H9 (cell line): Measurements from ENCODE around the gene ZMAT5. TPM values are rescaled to one million over a fixed set of nuclear protein-coding genes. Genes with fewer than 3 reads are reported as not detected.

Source experiments
- DNase-seq: peaks from one replicate; pipeline ENCODE4 v3.0.0-alpha.2; 2017
- H2AFZ ChIP-seq: one replicate; pipeline ENCODE4 v1.6.1; 2013; ENCODE audit warnings: mild to moderate bottlenecking, low read length, control low read depth, moderate library complexity
- H2AK5ac ChIP-seq: 2 replicates; pipeline ENCODE4 v1.6.1; 2013; ENCODE audit warnings: low read length, control low read depth, mixed read lengths; ENCODE audit not compliant: insufficient read length
- H2BK120ac ChIP-seq: one replicate; pipeline ENCODE4 v1.6.1; 2013; ENCODE audit warnings: low read depth, mild to moderate bottlenecking, low read length, control low read depth, inconsistent platforms; ENCODE audit not compliant: poor library complexity, severe bottlenecking
- H2BK12ac ChIP-seq: 2 replicates; pipeline ENCODE4 v1.6.1; 2013; ENCODE audit warnings: low read length, control low read depth, mixed read lengths, low read depth; ENCODE audit not compliant: insufficient read length
- H2BK15ac ChIP-seq: 2 replicates; pipeline ENCODE4 v1.6.1; 2013; ENCODE audit warnings: low read depth, low read length, control low read depth
- H2BK20ac ChIP-seq: one replicate; pipeline ENCODE4 v1.6.1; 2013; ENCODE audit warnings: low read depth, mild to moderate bottlenecking, low read length, control low read depth, inconsistent platforms; ENCODE audit not compliant: poor library complexity, severe bottlenecking
- H2BK5ac ChIP-seq: 2 replicates; pipeline ENCODE4 v1.6.1; 2013; ENCODE audit warnings: low read length, control low read depth, mixed read lengths; ENCODE audit not compliant: insufficient read length
- H3K14ac ChIP-seq: 2 replicates; pipeline ENCODE4 v1.6.1; 2013; ENCODE audit warnings: low read length, control low read depth; ENCODE audit not compliant: insufficient read depth
- H3K18ac ChIP-seq: 2 replicates; pipeline ENCODE4 v1.6.1; 2013; ENCODE audit warnings: low read depth, mild to moderate bottlenecking, mixed read lengths, low read length, control low read depth; ENCODE audit not compliant: insufficient read length
- H3K23ac ChIP-seq: 2 replicates; pipeline ENCODE4 v1.6.1; 2013; ENCODE audit warnings: low read length, control low read depth, mixed read lengths, low read depth; ENCODE audit not compliant: insufficient read length
- H3K23me2 ChIP-seq: 2 replicates; pipeline ENCODE4 v1.6.1; 2013; ENCODE audit warnings: low read depth, mild to moderate bottlenecking, mixed read lengths, low read length, control low read depth; ENCODE audit not compliant: insufficient read length, poor library complexity, severe bottlenecking
- H3K27ac ChIP-seq: 2 replicates; pipeline ENCODE4 v1.5.1; 2013; ENCODE audit warnings: low read length, control low read depth, mixed read lengths, low read depth; ENCODE audit not compliant: insufficient read length
- H3K27me3 ChIP-seq: 2 replicates; pipeline ENCODE4 v1.6.1; 2013; ENCODE audit warnings: low read length, control low read depth, inconsistent platforms; ENCODE audit not compliant: insufficient read depth
- H3K4ac ChIP-seq: 2 replicates; pipeline ENCODE4 v1.6.1; 2013; ENCODE audit warnings: low read depth, mild to moderate bottlenecking, control low read depth, inconsistent platforms, low read length, moderate library complexity
- H3K4me1 ChIP-seq: 2 replicates; pipeline ENCODE4 v1.6.1; 2013; ENCODE audit warnings: low read length, control low read depth, inconsistent platforms; ENCODE audit not compliant: insufficient read depth
- H3K4me2 ChIP-seq: 2 replicates; pipeline ENCODE4 v1.6.1; 2013; ENCODE audit warnings: low read length, control low read depth, mixed read lengths; ENCODE audit not compliant: insufficient read length, insufficient read depth
- H3K56ac ChIP-seq: 2 replicates; pipeline ENCODE4 v1.6.1; 2013; ENCODE audit warnings: low read depth, mild to moderate bottlenecking, mixed read lengths, low read length, control low read depth; ENCODE audit not compliant: insufficient read length
- H3K79me1 ChIP-seq: 2 replicates; pipeline ENCODE4 v1.6.1; 2013; ENCODE audit warnings: low read depth, mild to moderate bottlenecking, moderate library complexity, low read length, control low read depth, inconsistent platforms; ENCODE audit not compliant: insufficient read depth, poor library complexity, severe bottlenecking
- H3K79me2 ChIP-seq: 2 replicates; pipeline ENCODE4 v1.6.1; 2013; ENCODE audit warnings: low read length, control low read depth, inconsistent platforms; ENCODE audit not compliant: insufficient read depth
- H3K9ac ChIP-seq: 2 replicates; pipeline ENCODE4 v1.6.1; 2013; ENCODE audit warnings: low read length, control low read depth, mixed read lengths; ENCODE audit not compliant: insufficient read length; ENCODE audit errors: extremely low read depth
- H3K9me3 ChIP-seq: one replicate; pipeline ENCODE4 v1.6.1; 2013; ENCODE audit warnings: low read depth, low read length, inconsistent platforms; ENCODE audit not compliant: control insufficient read depth
- H3T11ph ChIP-seq: one replicate; pipeline ENCODE4 v1.6.1; 2013; ENCODE audit warnings: mild to moderate bottlenecking, low read length, control low read depth, inconsistent platforms
- H4K20me1 ChIP-seq: one replicate; pipeline ENCODE4 v1.6.1; 2013; ENCODE audit not compliant: control insufficient read depth, insufficient read length, insufficient read depth
- H4K5ac ChIP-seq: 2 replicates; pipeline ENCODE4 v1.6.1; 2013; ENCODE audit warnings: low read depth, mild to moderate bottlenecking, mixed read lengths, low read length, control low read depth; ENCODE audit not compliant: insufficient read length
- H4K8ac ChIP-seq: replicated peaks from 2 replicates; pipeline ENCODE4 v1.6.1; 2013; ENCODE audit warnings: low read length, control low read depth, mixed read lengths, low read depth; ENCODE audit not compliant: insufficient read length
- H4K91ac ChIP-seq: 2 replicates; pipeline ENCODE4 v1.6.1; 2013; ENCODE audit warnings: low read depth, mild to moderate bottlenecking, moderate library complexity, mixed read lengths, low read length, control low read depth; ENCODE audit not compliant: insufficient read length
- H3K27ac Mint-ChIP-seq, 3 experiments: 2 replicates in 2 of 3; 3 replicates in 1 of 3; pipeline ENCODE4 v1.8.0; 2020 to 2021; ENCODE audit warnings: mixed read lengths in 3 of 3, mild to moderate bottlenecking in 1 of 3, moderate library complexity in 1 of 3
- H3K27me3 Mint-ChIP-seq: 2 replicates; pipeline ENCODE4 v1.8.0; 2021; ENCODE audit warnings: low read depth, mild to moderate bottlenecking, moderate library complexity, mixed read lengths
- H3K36me3 Mint-ChIP-seq, 3 experiments: 2 replicates in 2 of 3; 3 replicates in 1 of 3; pipeline ENCODE4 v1.8.0; 2020 to 2021; ENCODE audit warnings: low read depth in 3 of 3, mixed read lengths in 3 of 3; ENCODE audit not compliant: insufficient read depth in 1 of 3
- H3K4me1 Mint-ChIP-seq, 2 experiments: 2 replicates each; pipeline ENCODE4 v1.8.0; 2020; ENCODE audit warnings: mixed read lengths in 2 of 2
- H3K4me3 Mint-ChIP-seq, 2 experiments: 2 replicates in 1 of 2; 3 replicates in 1 of 2; pipeline ENCODE4 v1.8.0; 2020 to 2021; ENCODE audit warnings: mild to moderate bottlenecking in 2 of 2, mixed read lengths in 2 of 2, moderate library complexity in 1 of 2
- H3K9me3 Mint-ChIP-seq, 2 experiments: 2 replicates in 1 of 2; 3 replicates in 1 of 2; pipeline ENCODE4 v1.8.0; 2020; ENCODE audit warnings: mild to moderate bottlenecking in 2 of 2, mixed read lengths in 2 of 2, moderate library complexity in 1 of 2
- CTCF ChIP-seq: fragments of 200-600 bp; sonication (generic); conservative IDR thresholded peaks from 3 replicates; pipeline ENCODE4 v1.8.0; 2021; ENCODE audit warnings: antibody characterized with exemption, mild to moderate bottlenecking
- WGBS: extraction: QIAGEN DNeasy Blood & Tissue Kit; methylation state at CpG from one replicate; pipeline ENCODE4 v1.1.7; 2013; ENCODE audit warnings: missing lambda C conversion rate, low lambda C conversion rate, mixed read lengths; ENCODE audit not compliant: insufficient read length; ENCODE audit errors: extremely low coverage; 5-methylcytosine and 5-hydroxymethylcytosine counted together
- total RNA-seq: library from RNA; stranded (reverse); gene quantifications from 2 replicates; pipeline ENCODE4 v1.2.1, GENCODE V29; 2021

The ZMAT5 gene
- total RNA-seq, 1 experiment from 2014 or later: 13.9 TPM

GRCh38 chr22:29816539-29816938 is 49.7 kb upstream of the ZMAT5 start:
- Histone ChIP-seq H2BK12ac (no peak overlapping the region), H2AK5ac (no peak overlapping the region), H4K20me1 (no peaks in the 10 kb centered on the region), H2BK15ac (no peak overlapping the region), H3K27ac (no peak overlapping the region), H3K23ac (no peak overlapping the region), H3K4me2 (no peak overlapping the region), H3K9ac (no peak overlapping the region), H3K4me1 (no peaks in the 10 kb centered on the region), H3K14ac (no peak overlapping the region), H3K79me2 (no peaks in the 10 kb centered on the region), H2AFZ (no peak overlapping the region), H3K79me1 (no peaks in the 10 kb centered on the region), H3K18ac (no peak overlapping the region), H2BK5ac (no peak overlapping the region), H3K56ac (no peak overlapping the region), H4K8ac (no peak overlapping the region), H3K9me3 (no peaks in the 10 kb centered on the region), H2BK120ac (no peak overlapping the region), H3K27me3 (no peaks in the 10 kb centered on the region), H3T11ph (no peak overlapping the region), H4K5ac (no peak overlapping the region), H3K4ac (no peak overlapping the region), H2BK20ac (no peak overlapping the region), H4K91ac (no peak overlapping the region), H3K23me2 (no peaks in the 10 kb centered on the region)
- H3K27ac Mint-ChIP-seq: no peak overlapping the region
- H3K4me3 Mint-ChIP-seq: no peak overlapping the region
- H3K4me1 Mint-ChIP-seq: peaks cover 0 to 11% of the 10 kb centered on the region in 2 experiments; a peak in 2 of 4 replicates
- WGBS: no CpG with 5 or more reads among the region's 6 CpGs
- no peak for TF ChIP-seq CTCF
- peaks cover 2% of the 10 kb centered on the region; the same call in 1 of the 2 replicates for H3K27me3 Mint-ChIP-seq
- H3K36me3 Mint-ChIP-seq: peaks cover 11 to 78% (median 67%) of the 10 kb centered on the region in 3 experiments; a peak in 6 of 7 replicates
- DNase-seq: no peak
- no peaks in the 10 kb centered on the region for H3K9me3 Mint-ChIP-seq
